Endodermal cell (in vitro differentiated cells): ENCODE measurements around the gene CD200R1L. TPM values are rescaled to one million over a fixed set of nuclear protein-coding genes. Genes with fewer than 3 reads are reported as not detected.

Source experiments
- DNase-seq: peaks from one replicate; pipeline ENCODE4 v3.0.0-alpha.2; 2017
- H3K27ac ChIP-seq: 2 replicates; pipeline ENCODE4 v1.5.1; 2013; ENCODE audit warnings: mild to moderate bottlenecking, low read depth, low read length, moderate library complexity
- H3K27me3 ChIP-seq: 2 replicates; pipeline ENCODE4 v1.6.1; 2013; ENCODE audit warnings: mild to moderate bottlenecking, low read length, moderate library complexity; ENCODE audit not compliant: insufficient read depth, control insufficient read depth, poor library complexity, severe bottlenecking
- H3K36me3 ChIP-seq: 2 replicates; pipeline ENCODE4 v1.7.0; 2013; ENCODE audit warnings: mild to moderate bottlenecking, low read length, moderate library complexity; ENCODE audit not compliant: control insufficient read depth, insufficient read depth
- H3K4me1 ChIP-seq: one replicate; pipeline ENCODE4 v1.7.0; 2013; ENCODE audit warnings: low read length; ENCODE audit not compliant: control insufficient read depth, insufficient read depth
- H3K4me3 ChIP-seq: 2 replicates; pipeline ENCODE4 v1.5.1; 2013; ENCODE audit warnings: mild to moderate bottlenecking, low read length, moderate library complexity
- H3K9ac ChIP-seq: 2 replicates; pipeline ENCODE4 v1.6.1; 2013; ENCODE audit warnings: mild to moderate bottlenecking, low read length, moderate library complexity; ENCODE audit not compliant: poor library complexity, severe bottlenecking; ENCODE audit errors: extremely low read depth
- H3K9me3 ChIP-seq: 2 replicates; pipeline ENCODE4 v1.6.1; 2013; ENCODE audit warnings: mild to moderate bottlenecking, low read length, moderate library complexity; ENCODE audit not compliant: control insufficient read depth
- H3K27ac Mint-ChIP-seq: 2 replicates; pipeline ENCODE4 v1.8.0; 2020; ENCODE audit warnings: mixed read lengths
- H3K27me3 Mint-ChIP-seq: 2 replicates; pipeline ENCODE4 v1.8.0; 2021; ENCODE audit warnings: mild to moderate bottlenecking, mixed read lengths; ENCODE audit not compliant: insufficient read depth
- H3K36me3 Mint-ChIP-seq: 2 replicates; pipeline ENCODE4 v1.8.0; 2020; ENCODE audit warnings: low read depth, mixed read lengths
- H3K4me1 Mint-ChIP-seq: 2 replicates; pipeline ENCODE4 v1.8.0; 2020; ENCODE audit warnings: mixed read lengths
- H3K4me3 Mint-ChIP-seq: 2 replicates; pipeline ENCODE4 v1.8.0; 2020; ENCODE audit warnings: mild to moderate bottlenecking, moderate library complexity, mixed read lengths
- H3K9me3 Mint-ChIP-seq: 2 replicates; pipeline ENCODE4 v1.8.0; 2020; ENCODE audit warnings: mild to moderate bottlenecking, mixed read lengths
- WGBS, 2 experiments: methylation state at CpG; one replicate each; pipeline versions ENCODE4 v1.1.5 to v1.1.7; 2013; ENCODE audit warnings: missing lambda C conversion rate in 2 of 2, mixed read lengths in 1 of 2; ENCODE audit not compliant: insufficient coverage in 1 of 2, insufficient read length in 1 of 2; 5-methylcytosine and 5-hydroxymethylcytosine counted together
- total RNA-seq, 2 donors: library from RNA; stranded (reverse); fragmentation: NEBNext Ultra II Directional in 1 of 2; extraction: Animal tissue kit (Norgen Biotek cat#: 25700) in 1 of 2; gene quantifications; 2 replicates in 1 of 2; 3 replicates in 1 of 2; pipeline ENCODE4 v1.2.1, GENCODE V29; 2021
- TF ChIP-seq, protein P1 (sequence below): fragments of 200-600 bp; sonication (generic); conservative IDR thresholded peaks from 2 replicates; pipeline ENCODE4 v1.5.0; 2021; ENCODE audit warnings: antibody characterized with exemption, mild to moderate bottlenecking

The CD200R1L gene
- total RNA-seq, 2 donors from 2014 or later, result not detected

DNA sequence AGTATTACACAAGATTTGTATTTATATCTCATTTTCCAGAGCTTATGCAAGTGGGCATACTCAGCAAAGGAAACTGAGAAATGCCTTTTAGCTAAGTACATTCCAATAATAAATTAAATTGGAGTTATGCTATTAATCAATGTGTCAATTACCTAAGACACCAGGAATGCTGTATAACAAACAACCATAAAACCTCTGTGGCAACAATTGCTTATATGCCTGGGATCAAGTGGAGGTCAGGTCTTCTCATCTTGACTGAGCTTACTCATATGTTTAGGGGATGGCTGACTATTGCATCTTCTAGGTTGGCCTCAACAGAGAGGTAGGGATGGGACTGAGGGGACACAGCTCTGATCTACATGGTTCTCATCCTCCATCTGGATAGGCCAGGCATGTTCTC is 30.7 kb downstream of the CD200R1L start:
- Histone ChIP-seq H3K27ac (no peak overlapping the region), H3K27me3 (no peaks in the 10 kb centered on the region), H3K9me3 (no peaks in the 10 kb centered on the region), H3K36me3 (no peaks in the 10 kb centered on the region), H3K9ac (no peak overlapping the region), H3K4me1 (peaks cover 7% of the 10 kb centered on the region), H3K4me3 (no peak overlapping the region)
- no peak overlapping the region for H3K27ac Mint-ChIP-seq
- H3K27me3 Mint-ChIP-seq, result no peaks in the 10 kb centered on the region
- peaks cover 3% of the 10 kb centered on the region for H3K9me3 Mint-ChIP-seq
- no peak for DNase-seq
- no peak overlapping the region for H3K4me3 Mint-ChIP-seq
- H3K4me1 Mint-ChIP-seq, result peaks cover 10% of the 10 kb centered on the region
- TF ChIP-seq, protein P1, sequence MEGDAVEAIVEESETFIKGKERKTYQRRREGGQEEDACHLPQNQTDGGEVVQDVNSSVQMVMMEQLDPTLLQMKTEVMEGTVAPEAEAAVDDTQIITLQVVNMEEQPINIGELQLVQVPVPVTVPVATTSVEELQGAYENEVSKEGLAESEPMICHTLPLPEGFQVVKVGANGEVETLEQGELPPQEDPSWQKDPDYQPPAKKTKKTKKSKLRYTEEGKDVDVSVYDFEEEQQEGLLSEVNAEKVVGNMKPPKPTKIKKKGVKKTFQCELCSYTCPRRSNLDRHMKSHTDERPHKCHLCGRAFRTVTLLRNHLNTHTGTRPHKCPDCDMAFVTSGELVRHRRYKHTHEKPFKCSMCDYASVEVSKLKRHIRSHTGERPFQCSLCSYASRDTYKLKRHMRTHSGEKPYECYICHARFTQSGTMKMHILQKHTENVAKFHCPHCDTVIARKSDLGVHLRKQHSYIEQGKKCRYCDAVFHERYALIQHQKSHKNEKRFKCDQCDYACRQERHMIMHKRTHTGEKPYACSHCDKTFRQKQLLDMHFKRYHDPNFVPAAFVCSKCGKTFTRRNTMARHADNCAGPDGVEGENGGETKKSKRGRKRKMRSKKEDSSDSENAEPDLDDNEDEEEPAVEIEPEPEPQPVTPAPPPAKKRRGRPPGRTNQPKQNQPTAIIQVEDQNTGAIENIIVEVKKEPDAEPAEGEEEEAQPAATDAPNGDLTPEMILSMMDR, result no peak
- no peaks in the 10 kb centered on the region for H3K36me3 Mint-ChIP-seq

DNA sequence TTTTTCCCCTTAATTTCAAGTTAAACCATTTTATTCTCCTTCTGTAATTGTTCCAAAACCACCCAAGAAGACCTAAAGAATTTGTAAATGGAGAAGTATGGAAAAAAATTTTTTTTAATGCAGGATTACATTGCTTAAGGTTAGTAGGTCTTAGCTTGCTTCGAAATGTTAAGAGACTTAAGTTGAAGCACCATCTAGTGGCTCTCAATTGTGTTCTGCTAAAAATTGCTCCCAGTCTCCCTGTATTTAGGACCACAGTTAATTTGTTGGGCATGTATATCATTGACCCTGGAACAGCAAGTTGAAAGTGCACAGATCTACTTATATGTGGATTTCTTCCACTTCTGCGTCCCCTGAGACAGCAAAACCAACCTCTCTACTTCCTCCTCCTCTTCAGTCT is 32.4 kb downstream of the CD200R1L start:
- H3K27me3 ChIP-seq, result no peaks in the 10 kb centered on the region
- Mint-ChIP-seq H3K4me1 (peaks cover 13% of the 10 kb centered on the region), H3K27ac (no peak overlapping the region), H3K27me3 (no peaks in the 10 kb centered on the region), H3K4me3 (no peak overlapping the region), H3K9me3 (peaks cover 3% of the 10 kb centered on the region), H3K36me3 (no peaks in the 10 kb centered on the region)
- no peak overlapping the region for H3K4me3 ChIP-seq
- WGBS, 2 experiments, result 63 to 64% methylated on average over 2 of the region's 2 CpGs
- H3K4me1 ChIP-seq, result peaks cover 7% of the 10 kb centered on the region
- no peaks in the 10 kb centered on the region for H3K9me3 ChIP-seq
- H3K9ac ChIP-seq, result no peak overlapping the region
- TF ChIP-seq, protein P1, result peak; percentile 64
- no peaks in the 10 kb centered on the region for H3K36me3 ChIP-seq
- DNase-seq, result no peak
- H3K27ac ChIP-seq, result no peak overlapping the region

DNA sequence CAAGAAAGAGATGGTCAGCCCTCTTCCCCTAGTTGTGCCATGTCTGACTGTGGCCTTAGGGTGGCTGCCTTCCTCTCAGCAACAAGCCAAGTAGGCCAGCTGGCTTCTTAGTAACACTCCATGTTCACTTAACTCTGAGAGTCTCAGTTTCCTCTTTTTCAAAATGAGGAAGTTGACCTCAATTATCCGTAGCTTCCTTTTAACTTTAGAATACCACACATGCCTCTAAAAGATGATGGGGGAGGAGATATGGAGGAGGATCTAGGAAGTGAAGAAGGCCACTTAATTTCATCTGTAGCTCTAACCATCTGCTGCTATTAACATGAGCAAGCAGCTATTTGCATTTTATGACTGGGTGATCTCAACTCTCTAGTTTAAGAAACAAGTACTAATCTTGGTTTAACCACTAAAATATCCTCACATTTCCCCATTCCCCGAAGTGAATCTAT is 32.9 kb downstream of the CD200R1L start:
- 53% methylated on average over 2 of the region's 2 CpGs; no CpG with 5 or more reads in 1 of the 2 experiments for WGBS, 2 experiments
- Histone ChIP-seq H3K4me1 (peaks cover 7% of the 10 kb centered on the region), H3K9me3 (no peaks in the 10 kb centered on the region), H3K27ac (no peak overlapping the region), H3K27me3 (no peaks in the 10 kb centered on the region), H3K9ac (no peak overlapping the region), H3K36me3 (no peaks in the 10 kb centered on the region), H3K4me3 (no peak overlapping the region)
- TF ChIP-seq, protein P1, result no peak
- no peak overlapping the region for H3K27ac Mint-ChIP-seq
- DNase-seq, result no peak
- H3K27me3 Mint-ChIP-seq, result no peaks in the 10 kb centered on the region
- H3K4me1 Mint-ChIP-seq, result peaks cover 17% of the 10 kb centered on the region
- H3K9me3 Mint-ChIP-seq, result peaks cover under 1% of the 10 kb centered on the region
- H3K36me3 Mint-ChIP-seq, result no peaks in the 10 kb centered on the region
- no peak overlapping the region for H3K4me3 Mint-ChIP-seq
